Astrocyte (in vitro differentiated cells and primary cell): ENCODE results near the gene RNF150.

Experiments
- EZH2 ChIP-seq: IDR thresholded peaks from 2 replicates; pipeline ENCODE4 v1.6.1; 2012; ENCODE audit warnings: mild to moderate bottlenecking, low read length, inconsistent platforms; ENCODE audit not compliant: insufficient read depth
- TF ChIP-seq, protein P1 (sequence below): IDR thresholded peaks from 2 replicates; pipeline ENCODE4 v1.5.1; 2011; ENCODE audit warnings: low read depth, mild to moderate bottlenecking, inconsistent platforms, low read length, moderate library complexity; ENCODE audit not compliant: insufficient read depth

DNA sequence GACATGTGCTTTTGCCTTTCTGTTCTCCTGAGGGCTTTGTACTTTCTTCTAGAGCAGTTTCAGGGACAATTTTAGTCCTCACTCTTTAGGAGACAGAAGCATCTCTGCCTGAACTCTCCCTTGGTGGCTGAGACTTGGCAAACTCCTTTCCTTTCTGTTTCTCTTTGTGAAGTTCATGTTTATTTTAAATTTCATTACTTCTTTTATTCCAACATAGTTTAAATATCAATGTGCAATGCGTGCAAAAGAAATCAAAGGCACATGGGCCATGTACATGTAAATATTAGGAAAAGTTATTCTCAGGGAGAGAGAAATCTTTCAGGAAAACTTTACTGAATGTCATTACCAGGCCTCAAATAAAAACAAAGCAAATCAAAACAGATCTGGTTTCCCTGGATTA lies 177.6 kb downstream of the RNF150 start:
- no peak for TF ChIP-seq EZH2
- TF ChIP-seq, protein P1, sequence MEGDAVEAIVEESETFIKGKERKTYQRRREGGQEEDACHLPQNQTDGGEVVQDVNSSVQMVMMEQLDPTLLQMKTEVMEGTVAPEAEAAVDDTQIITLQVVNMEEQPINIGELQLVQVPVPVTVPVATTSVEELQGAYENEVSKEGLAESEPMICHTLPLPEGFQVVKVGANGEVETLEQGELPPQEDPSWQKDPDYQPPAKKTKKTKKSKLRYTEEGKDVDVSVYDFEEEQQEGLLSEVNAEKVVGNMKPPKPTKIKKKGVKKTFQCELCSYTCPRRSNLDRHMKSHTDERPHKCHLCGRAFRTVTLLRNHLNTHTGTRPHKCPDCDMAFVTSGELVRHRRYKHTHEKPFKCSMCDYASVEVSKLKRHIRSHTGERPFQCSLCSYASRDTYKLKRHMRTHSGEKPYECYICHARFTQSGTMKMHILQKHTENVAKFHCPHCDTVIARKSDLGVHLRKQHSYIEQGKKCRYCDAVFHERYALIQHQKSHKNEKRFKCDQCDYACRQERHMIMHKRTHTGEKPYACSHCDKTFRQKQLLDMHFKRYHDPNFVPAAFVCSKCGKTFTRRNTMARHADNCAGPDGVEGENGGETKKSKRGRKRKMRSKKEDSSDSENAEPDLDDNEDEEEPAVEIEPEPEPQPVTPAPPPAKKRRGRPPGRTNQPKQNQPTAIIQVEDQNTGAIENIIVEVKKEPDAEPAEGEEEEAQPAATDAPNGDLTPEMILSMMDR = no peak
